ENCODE results near the gene GAL3ST3. TPM values are rescaled to one million over a fixed set of nuclear protein-coding genes. Genes with fewer than 3 reads are reported as not detected.

GAL3ST3 gene
- total and polyA plus RNA-seq, 2 donors (not counting 1 experiment from before 2014, with no cell fraction given) = not detected

DNA sequence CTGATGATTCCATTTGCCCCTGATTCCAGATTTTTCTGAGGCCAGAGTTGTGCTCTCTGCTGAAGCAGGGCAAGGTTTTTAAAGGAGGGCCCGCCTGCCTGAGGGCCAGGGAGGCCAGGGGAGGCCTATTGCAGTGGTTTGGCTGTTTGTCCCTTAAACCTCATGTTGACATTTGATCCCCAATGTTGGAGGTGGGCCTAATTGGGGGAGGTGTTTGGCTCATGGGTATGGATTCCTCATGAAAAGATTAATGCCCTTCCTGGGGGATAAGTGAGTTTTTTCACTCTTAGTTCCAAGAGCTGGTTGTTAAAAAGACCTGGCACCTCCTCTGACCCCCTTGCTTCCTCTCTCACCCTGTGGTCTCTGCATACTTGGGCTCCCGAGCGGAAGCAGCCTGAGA is 9.2 kb downstream of the GAL3ST3 start:
- Histone ChIP-seq H3K9ac (ENCODE audit: insufficient read depth, low read length) (no peak overlapping the region), H3K79me2 (ENCODE audit: control insufficient read depth, insufficient read depth, low read length) (no peaks in the 10 kb centered on the region), H3K4me3 (replicated peaks in 1 of 4; ENCODE audit: control extremely low read depth in 1 of 4, insufficient read depth in 1 of 4, low read depth in 3 of 4, low read length in 4 of 4) (no peak overlapping the region), H4K20me1 (ENCODE audit: control insufficient read depth, extremely low read depth, insufficient read depth, low read length) (no peaks in the 10 kb centered on the region), H3K27me3 (ENCODE audit: control insufficient read depth, insufficient read depth, low read length) (peaks cover 18% of the 10 kb centered on the region), H3K4me1 (ENCODE audit: control insufficient read depth, extremely low read depth, insufficient read depth, low read length) (no peaks in the 10 kb centered on the region), H3K36me3 (ENCODE audit: control insufficient read depth, insufficient read depth, low read length) (no peaks in the 10 kb centered on the region), H3K27ac (ENCODE audit: insufficient read depth, low read length) (no peak overlapping the region), H3K9me3 (ENCODE audit: control insufficient read depth, insufficient read depth, low read depth, low read length) (no peaks in the 10 kb centered on the region), H3K4me2 (ENCODE audit: extremely low read depth, insufficient read depth, low read length) (no peak overlapping the region), H2AFZ (ENCODE audit: low read length) (no peak overlapping the region)
- peak; percentile 38 for TF ChIP-seq EZH2 (IDR thresholded peaks at IDR 0.05; ENCODE audit: low read length, missing control alignments)
- TF ChIP-seq, protein P1, sequence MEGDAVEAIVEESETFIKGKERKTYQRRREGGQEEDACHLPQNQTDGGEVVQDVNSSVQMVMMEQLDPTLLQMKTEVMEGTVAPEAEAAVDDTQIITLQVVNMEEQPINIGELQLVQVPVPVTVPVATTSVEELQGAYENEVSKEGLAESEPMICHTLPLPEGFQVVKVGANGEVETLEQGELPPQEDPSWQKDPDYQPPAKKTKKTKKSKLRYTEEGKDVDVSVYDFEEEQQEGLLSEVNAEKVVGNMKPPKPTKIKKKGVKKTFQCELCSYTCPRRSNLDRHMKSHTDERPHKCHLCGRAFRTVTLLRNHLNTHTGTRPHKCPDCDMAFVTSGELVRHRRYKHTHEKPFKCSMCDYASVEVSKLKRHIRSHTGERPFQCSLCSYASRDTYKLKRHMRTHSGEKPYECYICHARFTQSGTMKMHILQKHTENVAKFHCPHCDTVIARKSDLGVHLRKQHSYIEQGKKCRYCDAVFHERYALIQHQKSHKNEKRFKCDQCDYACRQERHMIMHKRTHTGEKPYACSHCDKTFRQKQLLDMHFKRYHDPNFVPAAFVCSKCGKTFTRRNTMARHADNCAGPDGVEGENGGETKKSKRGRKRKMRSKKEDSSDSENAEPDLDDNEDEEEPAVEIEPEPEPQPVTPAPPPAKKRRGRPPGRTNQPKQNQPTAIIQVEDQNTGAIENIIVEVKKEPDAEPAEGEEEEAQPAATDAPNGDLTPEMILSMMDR (conservative IDR thresholded peaks at IDR 0.05 in 1 of 2, IDR thresholded peaks at IDR 0.05 in 1 of 2; ENCODE audit: low read depth in 1 of 2, low read length in 2 of 2) = no peak
- no peak for DNase-seq (ENCODE audit: low read depth in 2 of 2)

DNA sequence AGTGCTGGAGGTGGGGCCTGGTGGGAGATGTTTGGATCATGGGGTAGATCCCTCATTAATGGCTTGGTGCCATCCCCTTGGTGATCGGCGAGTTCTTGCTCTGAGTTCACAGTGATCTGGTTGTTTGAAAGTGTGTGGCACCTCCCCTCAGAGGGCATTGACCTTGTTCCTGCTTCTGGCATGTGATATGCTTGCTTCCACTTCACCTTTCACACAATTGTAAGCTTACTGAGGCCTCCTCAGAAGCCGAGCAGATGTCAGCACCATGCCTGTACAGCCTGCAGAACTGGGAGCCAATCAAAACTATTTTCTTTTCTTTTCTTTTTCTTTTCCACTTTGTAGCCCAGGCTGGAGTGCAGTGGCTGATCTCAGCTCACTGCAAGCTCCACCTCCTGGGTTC is 11.6 kb downstream of the GAL3ST3 start:
- Histone ChIP-seq H3K27ac (ENCODE audit: insufficient read depth, low read length) (no peak overlapping the region), H3K27me3 (ENCODE audit: control insufficient read depth, insufficient read depth, low read length) (peaks cover 18% of the 10 kb centered on the region), H3K9me3 (ENCODE audit: control insufficient read depth, insufficient read depth, low read depth, low read length) (no peaks in the 10 kb centered on the region), H3K79me2 (ENCODE audit: control insufficient read depth, insufficient read depth, low read length) (no peaks in the 10 kb centered on the region), H3K36me3 (ENCODE audit: control insufficient read depth, insufficient read depth, low read length) (no peaks in the 10 kb centered on the region), H3K9ac (ENCODE audit: insufficient read depth, low read length) (no peak overlapping the region), H3K4me3 (replicated peaks in 1 of 4; ENCODE audit: control extremely low read depth in 1 of 4, insufficient read depth in 1 of 4, low read depth in 3 of 4, low read length in 4 of 4) (no peak overlapping the region), H2AFZ (ENCODE audit: low read length) (no peak overlapping the region), H3K4me2 (ENCODE audit: extremely low read depth, insufficient read depth, low read length) (no peak overlapping the region), H4K20me1 (ENCODE audit: control insufficient read depth, extremely low read depth, insufficient read depth, low read length) (no peaks in the 10 kb centered on the region), H3K4me1 (ENCODE audit: control insufficient read depth, extremely low read depth, insufficient read depth, low read length) (no peaks in the 10 kb centered on the region)
- no peak for DNase-seq (ENCODE audit: low read depth in 2 of 2)
- TF ChIP-seq, protein P1 (conservative IDR thresholded peaks at IDR 0.05 in 1 of 2, IDR thresholded peaks at IDR 0.05 in 1 of 2; ENCODE audit: low read depth in 1 of 2, low read length in 2 of 2) = no peak
- no peak for TF ChIP-seq EZH2 (IDR thresholded peaks at IDR 0.05; ENCODE audit: low read length, missing control alignments)

DNA sequence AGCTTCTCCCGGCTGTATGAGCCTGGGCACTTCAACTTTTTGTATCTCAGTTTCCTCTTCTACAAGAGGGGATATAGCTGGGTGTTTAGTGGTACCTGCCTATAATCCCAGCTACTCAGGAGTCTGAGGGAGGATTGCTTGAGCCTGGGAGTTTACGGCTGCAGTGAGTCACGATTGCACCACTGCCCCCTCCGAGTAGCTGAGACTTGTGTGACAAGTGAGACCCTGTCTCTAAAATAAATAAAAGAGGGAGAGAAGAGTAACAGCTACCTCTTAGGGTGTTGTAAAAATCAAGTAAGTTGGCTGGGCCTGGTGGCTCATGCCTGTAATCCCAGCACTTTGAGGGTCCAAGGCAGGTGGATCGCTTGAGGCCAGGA is 12.6 kb downstream of the GAL3ST3 start:
- H3K9ac ChIP-seq (ENCODE audit: insufficient read depth, low read length) = no peak overlapping the region
- no peaks in the 10 kb centered on the region for H3K79me2 ChIP-seq (ENCODE audit: control insufficient read depth, insufficient read depth, low read length)
- peaks cover 12% of the 10 kb centered on the region for H3K27me3 ChIP-seq (ENCODE audit: control insufficient read depth, insufficient read depth, low read length)
- no peaks in the 10 kb centered on the region for H3K36me3 ChIP-seq (ENCODE audit: control insufficient read depth, insufficient read depth, low read length)
- H2AFZ ChIP-seq (ENCODE audit: low read length) = no peak overlapping the region
- H3K4me2 ChIP-seq (ENCODE audit: extremely low read depth, insufficient read depth, low read length) = no peak overlapping the region
- TF ChIP-seq, protein P1 (conservative IDR thresholded peaks at IDR 0.05 in 1 of 2, IDR thresholded peaks at IDR 0.05 in 1 of 2; ENCODE audit: low read depth in 1 of 2, low read length in 2 of 2) = no peak
- no peak for TF ChIP-seq EZH2 (IDR thresholded peaks at IDR 0.05; ENCODE audit: low read length, missing control alignments)
- no peak overlapping the region for H3K27ac ChIP-seq (ENCODE audit: insufficient read depth, low read length)
- H3K9me3 ChIP-seq (ENCODE audit: control insufficient read depth, insufficient read depth, low read depth, low read length) = no peaks in the 10 kb centered on the region
- no peak overlapping the region for H3K4me3 ChIP-seq (replicated peaks in 1 of 4; ENCODE audit: control extremely low read depth in 1 of 4, insufficient read depth in 1 of 4, low read depth in 3 of 4, low read length in 4 of 4)
- no peaks in the 10 kb centered on the region for H3K4me1 ChIP-seq (ENCODE audit: control insufficient read depth, extremely low read depth, insufficient read depth, low read length)
- H4K20me1 ChIP-seq (ENCODE audit: control insufficient read depth, extremely low read depth, insufficient read depth, low read length) = no peaks in the 10 kb centered on the region
- DNase-seq (ENCODE audit: low read depth in 2 of 2) = no peak
